HG03095 (cell line): ENCODE measurements around the gene TNS1.

Experiments used
- ATAC-seq: cut with Tn5 transposase; IDR thresholded peaks from one replicate; pipeline ENCODE4 v1.9.1; 2021; ENCODE audit warnings: moderate library complexity; ENCODE audit not compliant: unreplicated experiment

The TNS1 gene

DNA sequence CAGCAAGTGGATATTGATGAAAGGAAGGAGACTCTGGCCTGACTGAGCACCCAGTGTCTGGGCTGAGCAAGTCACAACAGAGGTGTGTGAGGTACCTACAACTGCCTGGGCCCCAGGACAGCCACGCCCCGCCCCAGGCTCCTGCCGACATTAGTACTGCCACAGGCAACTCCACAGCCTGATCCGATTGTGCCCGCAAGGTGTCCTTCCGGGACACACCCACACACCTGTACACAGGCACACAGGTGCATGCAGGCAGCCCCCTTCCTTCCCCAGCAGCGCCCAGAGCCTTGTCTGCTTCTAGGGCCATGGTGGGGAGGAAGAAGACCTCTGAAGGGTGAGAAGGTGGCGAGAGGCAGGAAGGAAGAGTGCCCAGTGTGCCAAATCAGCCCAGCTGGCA lies 83.6 kb downstream of the TNS1 start:
- no peak for ATAC-seq

- ATAC-seq: no peak
Observed at GRCh38 chr2:217918308-217919024, 84.3 kb downstream of the TNS1 start.

DNA sequence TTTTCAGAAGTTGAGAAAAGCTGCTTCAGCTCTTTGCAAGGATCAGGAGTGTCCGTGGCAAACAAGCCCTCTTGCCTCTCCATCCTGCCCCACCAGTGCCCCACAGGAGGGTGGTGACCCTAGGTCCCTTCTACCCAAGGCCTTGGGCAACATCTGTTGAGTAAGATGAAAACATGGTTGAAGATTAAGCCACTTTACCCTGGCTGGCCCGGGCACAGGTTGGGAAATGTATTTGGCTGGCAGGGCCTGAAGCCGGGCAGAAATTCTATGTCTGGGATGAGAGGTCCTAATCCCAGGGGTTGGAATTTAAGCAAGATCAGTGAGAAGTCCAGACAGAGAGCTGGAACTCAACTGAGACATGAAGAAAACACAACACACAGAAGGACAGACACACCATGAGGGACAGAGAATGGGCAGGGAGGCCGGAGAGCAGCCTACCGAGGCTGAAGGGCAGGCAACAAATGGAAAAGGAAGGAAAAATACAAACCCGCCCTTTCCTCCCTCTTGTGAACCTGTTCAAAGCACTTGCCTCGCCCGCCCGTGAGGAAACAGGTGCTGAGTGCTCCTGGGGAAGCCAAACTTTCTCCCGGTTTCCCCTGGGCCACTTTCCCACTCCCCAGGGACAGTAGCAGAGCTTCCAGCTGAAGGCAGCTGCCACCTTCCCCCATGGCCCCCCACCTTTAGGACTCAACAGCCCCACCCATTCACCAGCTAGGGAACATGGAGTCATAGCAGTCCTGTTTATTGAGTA lies 86.1 kb downstream of the TNS1 start:
- no peak for ATAC-seq

DNA sequence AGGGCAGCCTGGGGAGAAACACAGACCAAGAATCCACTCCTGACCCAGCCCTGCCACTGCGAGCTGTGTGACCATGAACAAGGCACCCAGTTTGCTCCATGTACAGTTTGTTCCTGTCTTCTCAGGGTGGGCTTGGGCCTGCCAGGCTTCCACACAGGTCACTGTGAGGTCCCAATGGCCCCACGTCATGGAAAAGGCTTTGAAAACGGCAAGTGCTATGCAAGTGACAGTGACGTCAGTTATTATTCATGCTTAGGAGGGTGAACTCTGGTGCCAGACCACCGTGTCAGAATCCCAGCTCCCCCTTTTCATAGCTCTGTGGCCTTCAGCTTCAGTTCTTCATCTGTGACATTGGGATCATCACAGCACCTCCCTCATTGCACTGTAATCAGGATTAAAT lies 87.1 kb downstream of the TNS1 start:
- ATAC-seq: no peak

GRCh38 chr2:217914878-217915277 lies 87.9 kb downstream of the TNS1 start:
- ATAC-seq: no peak

GRCh38 chr2:217914078-217914477 lies 88.7 kb downstream of the TNS1 start:
- ATAC-seq: no peak

GRCh38 chr2:217913436-217913835 lies 89.4 kb downstream of the TNS1 start:
- no peak for ATAC-seq

GRCh38 chr2:217912098-217913024 lies 90.4 kb downstream of the TNS1 start:
- no peak for ATAC-seq

DNA sequence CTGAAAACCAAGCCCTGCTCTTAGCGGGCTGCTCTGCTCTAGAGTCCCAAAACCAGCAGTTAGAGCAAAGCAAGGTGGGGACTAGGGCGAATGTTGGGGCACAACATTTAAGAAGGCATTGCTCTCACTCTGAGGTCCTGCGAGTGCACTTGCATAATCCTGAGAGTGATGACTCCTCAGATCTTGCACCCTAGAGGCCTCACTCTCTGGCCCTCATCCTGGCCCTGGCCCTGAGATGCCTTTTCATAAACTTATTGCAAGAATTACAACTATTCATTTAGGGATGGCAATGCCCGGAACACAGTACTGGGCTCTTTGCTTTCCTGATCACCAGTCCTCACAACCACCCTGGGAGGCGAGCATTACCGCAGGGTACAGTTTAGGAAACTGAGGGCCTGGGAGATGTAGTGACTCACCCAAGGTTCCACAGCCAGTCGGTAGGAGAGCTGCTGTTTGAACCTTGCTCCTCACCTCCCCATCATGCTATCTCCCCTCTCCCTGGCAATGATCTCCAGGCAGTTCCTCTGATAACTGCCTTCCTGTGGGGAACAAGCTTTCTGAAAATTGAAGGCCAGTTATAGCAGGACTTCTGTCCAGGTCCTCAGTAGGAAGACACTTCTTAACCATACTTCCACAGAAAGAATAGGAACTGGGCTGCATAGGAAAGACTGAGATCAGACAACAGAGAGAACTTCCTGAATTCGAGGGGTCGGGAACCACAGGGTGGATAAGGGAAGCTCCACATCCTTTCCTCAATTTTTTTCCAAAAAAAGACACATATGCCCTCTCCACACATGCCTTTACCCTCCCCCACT lies 91.3 kb downstream of the TNS1 start:
- ATAC-seq: no peak

GRCh38 chr2:217910875-217911212 lies 92.0 kb downstream of the TNS1 start:
- no peak for ATAC-seq

- no peak for ATAC-seq
Observed at GRCh38 chr2:217909156-217909820, 93.5 kb downstream of the TNS1 start.

DNA sequence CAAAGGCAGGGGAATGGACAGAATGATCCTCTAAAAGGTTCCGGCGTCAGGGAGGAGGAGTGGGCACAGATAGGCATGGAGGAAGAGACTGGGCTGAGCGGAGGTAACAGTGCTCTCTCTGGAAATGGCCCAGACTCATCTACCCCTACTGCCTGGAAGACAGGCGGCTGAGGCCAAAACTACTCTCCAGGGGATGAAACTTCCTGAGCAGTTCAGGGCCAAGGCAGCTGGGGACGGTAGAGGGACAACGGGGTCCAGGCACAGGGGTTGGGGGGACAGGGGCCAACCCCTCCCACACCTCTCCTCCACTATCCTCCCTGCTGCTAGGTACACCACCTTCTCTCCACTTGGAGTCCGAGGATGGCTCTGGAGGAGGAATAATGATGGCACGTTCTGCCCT lies 94.3 kb downstream of the TNS1 start:
- no peak for ATAC-seq

- no peak for ATAC-seq
Observed at GRCh38 chr2:217907266-217907665, 95.5 kb downstream of the TNS1 start.

- ATAC-seq: no peak
Observed at GRCh38 chr2:217906798-217907197, 96.0 kb downstream of the TNS1 start.

DNA sequence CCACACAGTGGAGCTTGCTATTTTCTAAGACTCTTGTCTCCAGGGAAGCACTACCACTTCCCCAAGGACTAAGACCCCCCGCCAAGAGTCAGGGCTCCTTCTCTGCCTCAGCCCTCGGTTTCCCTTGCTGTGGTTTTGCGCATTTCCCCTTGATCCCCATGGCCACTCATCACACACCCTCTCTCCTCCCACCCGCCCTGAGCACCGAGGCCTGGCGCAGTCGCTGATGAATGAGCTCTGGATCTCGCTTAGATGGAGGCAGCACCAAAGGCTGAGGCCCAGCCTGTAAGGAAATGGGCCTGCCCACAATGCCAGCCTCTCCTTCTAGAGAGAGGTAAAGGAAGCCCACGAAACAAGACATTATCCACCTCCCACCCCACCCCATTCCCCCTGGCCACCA lies 96.9 kb downstream of the TNS1 start:
- ATAC-seq: no peak

GRCh38 chr2:217905395-217905794 lies 97.4 kb downstream of the TNS1 start:
- ATAC-seq: no peak

GRCh38 chr2:217904614-217904965 lies 98.2 kb downstream of the TNS1 start:
- no peak for ATAC-seq

GRCh38 chr2:217903859-217904613 lies 98.8 kb downstream of the TNS1 start:
- ATAC-seq: no peak

- no peak for ATAC-seq
Observed at GRCh38 chr2:217903142-217903858, 99.5 kb downstream of the TNS1 start.
